IPS-15b (cell line): ENCODE measurements around the gene ITGB4.

Experiments used
- H3K27me3 ChIP-seq: one replicate; pipeline ENCODE4 v1.6.1; 2013; ENCODE audit warnings: low read length; ENCODE audit not compliant: control insufficient read depth, insufficient read depth
- H3K36me3 ChIP-seq: one replicate; pipeline ENCODE4 v1.6.1; 2013; ENCODE audit warnings: low read length; ENCODE audit not compliant: control insufficient read depth, insufficient read depth
- H3K4me1 ChIP-seq: one replicate; pipeline ENCODE4 v1.6.1; 2013; ENCODE audit warnings: mild to moderate bottlenecking, low read length; ENCODE audit not compliant: control insufficient read depth, insufficient read depth
- H3K4me3 ChIP-seq: one replicate; pipeline ENCODE4 v1.5.1; 2013; ENCODE audit warnings: low read depth, low read length
- H3K9ac ChIP-seq: one replicate; pipeline ENCODE4 v1.6.1; 2013; ENCODE audit warnings: low read depth, mild to moderate bottlenecking, low read length
- H3K9me3 ChIP-seq: one replicate; pipeline ENCODE4 v1.6.1; 2013; ENCODE audit warnings: mild to moderate bottlenecking, low read length; ENCODE audit not compliant: control insufficient read depth, insufficient read depth

The ITGB4 gene

DNA sequence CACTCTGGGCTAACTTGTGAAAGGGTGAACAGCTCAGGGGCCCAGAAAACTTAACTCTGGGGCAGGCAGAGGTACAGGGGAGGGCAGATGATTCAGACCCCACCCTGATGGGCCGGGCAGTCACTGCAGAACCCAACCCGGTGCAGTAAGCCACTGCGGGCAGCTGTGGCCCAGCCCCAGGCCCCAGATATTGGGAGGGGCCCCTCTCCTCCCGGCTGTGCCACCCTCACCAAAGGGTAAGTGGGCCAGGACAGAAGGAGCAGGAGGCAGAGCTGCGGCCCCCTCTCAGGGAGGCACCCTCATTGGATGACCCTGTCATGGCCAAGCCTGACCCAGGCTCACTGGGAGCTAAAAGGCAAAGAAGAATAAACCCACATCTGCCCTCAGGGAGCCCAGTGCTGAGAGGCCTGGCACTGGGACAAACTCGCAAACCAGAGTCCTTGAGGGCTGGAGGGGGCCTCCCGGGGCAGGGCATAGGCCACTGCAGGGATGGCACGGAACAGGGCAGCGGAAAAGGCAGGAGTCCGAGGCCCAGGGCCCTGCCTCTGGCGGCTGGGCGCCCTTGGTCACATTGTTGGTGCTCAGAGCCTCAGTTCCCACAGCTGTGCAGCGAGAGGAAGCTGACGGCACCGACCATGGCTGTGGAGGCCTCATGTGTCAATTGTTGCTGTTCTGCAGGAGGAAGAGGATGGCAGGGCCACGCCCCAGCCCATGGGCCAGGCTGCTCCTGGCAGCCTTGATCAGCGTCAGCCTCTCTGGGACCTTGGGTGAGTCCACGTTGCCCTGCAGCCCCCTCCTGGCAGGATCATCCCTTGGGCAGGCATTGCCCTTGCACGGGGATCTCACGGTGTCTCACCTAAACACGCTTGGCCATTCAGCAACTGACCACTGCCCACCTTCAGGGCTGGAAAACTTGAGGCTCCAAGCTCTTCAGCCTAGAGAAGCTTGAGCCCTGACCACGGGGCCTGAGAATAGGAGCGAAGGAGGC is 3.1 kb downstream of the ITGB4 start:
- H3K9ac ChIP-seq = no peak overlapping the region
- H3K9me3 ChIP-seq = no peaks in the 10 kb centered on the region
- H3K36me3 ChIP-seq = no peaks in the 10 kb centered on the region
- peaks cover 18% of the 10 kb centered on the region for H3K27me3 ChIP-seq
- H3K4me3 ChIP-seq = no peak overlapping the region
- H3K4me1 ChIP-seq = no peaks in the 10 kb centered on the region

DNA sequence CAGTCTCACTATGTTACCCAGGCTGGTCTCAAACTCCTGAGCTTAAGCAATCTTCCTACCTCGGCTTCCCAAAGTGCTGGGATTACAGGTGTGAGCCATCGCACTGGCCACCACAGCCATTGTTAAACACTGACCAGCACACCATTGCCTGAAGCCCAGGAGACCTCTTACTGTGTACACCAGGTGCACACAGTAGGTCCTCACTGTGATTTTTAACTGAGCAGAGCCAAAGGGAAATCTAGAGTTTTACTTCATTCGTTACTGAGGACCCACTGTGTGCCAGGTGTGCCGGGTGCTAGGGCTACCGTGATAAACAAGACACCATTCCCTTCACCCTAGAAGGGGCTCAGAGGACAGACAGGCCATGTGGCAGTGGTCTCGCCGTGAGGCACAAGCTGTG is 4.2 kb downstream of the ITGB4 start:
- H3K4me1 ChIP-seq = no peaks in the 10 kb centered on the region
- no peak overlapping the region for H3K9ac ChIP-seq
- H3K36me3 ChIP-seq = no peaks in the 10 kb centered on the region
- peaks cover 7% of the 10 kb centered on the region for H3K27me3 ChIP-seq
- H3K9me3 ChIP-seq = no peaks in the 10 kb centered on the region
- H3K4me3 ChIP-seq = no peak overlapping the region

DNA sequence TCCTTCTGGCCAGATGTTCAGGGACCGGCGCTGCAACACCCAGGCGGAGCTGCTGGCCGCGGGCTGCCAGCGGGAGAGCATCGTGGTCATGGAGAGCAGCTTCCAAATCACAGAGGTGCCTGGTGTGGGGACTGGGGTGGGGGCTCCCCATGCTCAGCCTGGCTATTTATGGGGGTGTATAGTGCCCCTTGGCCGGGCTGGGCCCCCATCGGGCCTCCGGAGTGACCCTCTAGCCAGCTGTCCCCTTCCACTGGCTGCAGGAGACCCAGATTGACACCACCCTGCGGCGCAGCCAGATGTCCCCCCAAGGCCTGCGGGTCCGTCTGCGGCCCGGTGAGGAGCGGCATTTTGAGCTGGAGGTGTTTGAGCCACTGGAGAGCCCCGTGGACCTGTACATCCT is 6.1 kb downstream of the ITGB4 start:
- no peaks in the 10 kb centered on the region for H3K36me3 ChIP-seq

DNA sequence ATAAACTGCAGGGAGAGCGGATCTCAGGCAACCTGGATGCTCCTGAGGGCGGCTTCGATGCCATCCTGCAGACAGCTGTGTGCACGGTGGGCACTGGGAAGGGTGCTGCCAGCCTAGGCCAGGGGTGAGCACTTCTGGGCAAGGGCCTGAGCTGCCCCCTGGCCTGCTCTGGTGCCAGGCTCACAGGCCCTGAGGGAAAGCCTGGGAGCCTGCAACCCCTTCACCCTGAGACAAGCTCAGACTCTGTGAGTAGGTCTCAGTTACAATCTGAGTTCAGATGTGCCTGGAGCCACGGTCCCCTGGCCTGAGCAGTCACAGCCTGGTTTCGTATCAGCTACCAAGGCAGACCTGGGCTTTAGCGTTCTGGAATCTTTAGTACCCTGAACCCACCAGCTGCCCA is 8.1 kb downstream of the ITGB4 start:
- Histone ChIP-seq H3K9me3 (no peaks in the 10 kb centered on the region), H3K36me3 (no peaks in the 10 kb centered on the region), H3K4me3 (no peak overlapping the region), H3K9ac (no peak overlapping the region), H3K27me3 (no peaks in the 10 kb centered on the region), H3K4me1 (no peaks in the 10 kb centered on the region)

More for the DNA sequence above, 6.1 kb downstream of the ITGB4 start:
- H3K9me3 ChIP-seq = no peaks in the 10 kb centered on the region
- no peak overlapping the region for H3K9ac ChIP-seq
- H3K4me3 ChIP-seq = no peak overlapping the region
- H3K27me3 ChIP-seq = no peaks in the 10 kb centered on the region
- no peaks in the 10 kb centered on the region for H3K4me1 ChIP-seq

DNA sequence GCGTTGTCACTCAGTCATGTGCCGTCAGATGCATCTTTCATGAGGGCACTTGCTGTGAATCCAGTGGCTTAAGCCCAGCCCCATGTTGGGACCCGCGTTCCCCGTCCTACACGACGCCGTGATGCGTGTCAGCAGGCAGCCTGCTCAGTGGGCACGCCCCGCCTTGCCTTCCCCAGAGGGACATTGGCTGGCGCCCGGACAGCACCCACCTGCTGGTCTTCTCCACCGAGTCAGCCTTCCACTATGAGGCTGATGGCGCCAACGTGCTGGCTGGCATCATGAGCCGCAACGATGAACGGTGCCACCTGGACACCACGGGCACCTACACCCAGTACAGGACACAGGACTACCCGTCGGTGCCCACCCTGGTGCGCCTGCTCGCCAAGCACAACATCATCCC is 8.8 kb downstream of the ITGB4 start:
- Histone ChIP-seq H3K4me3 (no peak overlapping the region), H3K27me3 (no peaks in the 10 kb centered on the region), H3K4me1 (no peaks in the 10 kb centered on the region), H3K9me3 (no peaks in the 10 kb centered on the region), H3K36me3 (no peaks in the 10 kb centered on the region), H3K9ac (no peak overlapping the region)

DNA sequence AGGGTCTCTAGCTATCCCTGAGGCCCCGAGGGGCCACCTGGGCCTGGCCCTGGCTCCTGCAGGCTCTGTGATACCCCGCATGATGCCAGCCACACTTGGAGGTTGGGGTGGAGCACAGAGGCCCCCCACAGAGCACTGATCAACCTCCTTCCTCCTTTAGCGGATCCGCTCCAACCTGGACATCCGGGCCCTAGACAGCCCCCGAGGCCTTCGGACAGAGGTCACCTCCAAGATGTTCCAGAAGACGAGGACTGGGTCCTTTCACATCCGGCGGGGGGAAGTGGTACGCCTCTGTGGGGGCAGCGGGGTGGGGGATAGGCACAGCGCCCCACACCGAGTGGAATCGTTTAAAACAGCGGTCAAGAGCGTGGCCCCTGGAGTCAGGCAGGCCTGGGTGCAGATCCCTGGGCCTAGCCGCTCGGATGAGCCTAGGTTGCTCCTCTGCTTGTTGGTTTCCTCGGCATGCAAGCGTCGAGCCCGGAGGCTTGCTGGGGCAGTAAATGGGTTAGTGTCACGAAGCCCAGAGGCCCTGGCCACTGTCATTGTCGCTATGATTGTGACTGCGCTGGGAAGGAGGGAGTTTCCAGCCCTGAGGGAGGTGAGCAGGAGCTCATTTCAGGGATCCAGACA is 9.9 kb downstream of the ITGB4 start:
- H3K4me3 ChIP-seq = no peak overlapping the region
- H3K4me1 ChIP-seq = no peaks in the 10 kb centered on the region
- no peak overlapping the region for H3K9ac ChIP-seq
- no peaks in the 10 kb centered on the region for H3K9me3 ChIP-seq
- no peaks in the 10 kb centered on the region for H3K36me3 ChIP-seq
- no peaks in the 10 kb centered on the region for H3K27me3 ChIP-seq

DNA sequence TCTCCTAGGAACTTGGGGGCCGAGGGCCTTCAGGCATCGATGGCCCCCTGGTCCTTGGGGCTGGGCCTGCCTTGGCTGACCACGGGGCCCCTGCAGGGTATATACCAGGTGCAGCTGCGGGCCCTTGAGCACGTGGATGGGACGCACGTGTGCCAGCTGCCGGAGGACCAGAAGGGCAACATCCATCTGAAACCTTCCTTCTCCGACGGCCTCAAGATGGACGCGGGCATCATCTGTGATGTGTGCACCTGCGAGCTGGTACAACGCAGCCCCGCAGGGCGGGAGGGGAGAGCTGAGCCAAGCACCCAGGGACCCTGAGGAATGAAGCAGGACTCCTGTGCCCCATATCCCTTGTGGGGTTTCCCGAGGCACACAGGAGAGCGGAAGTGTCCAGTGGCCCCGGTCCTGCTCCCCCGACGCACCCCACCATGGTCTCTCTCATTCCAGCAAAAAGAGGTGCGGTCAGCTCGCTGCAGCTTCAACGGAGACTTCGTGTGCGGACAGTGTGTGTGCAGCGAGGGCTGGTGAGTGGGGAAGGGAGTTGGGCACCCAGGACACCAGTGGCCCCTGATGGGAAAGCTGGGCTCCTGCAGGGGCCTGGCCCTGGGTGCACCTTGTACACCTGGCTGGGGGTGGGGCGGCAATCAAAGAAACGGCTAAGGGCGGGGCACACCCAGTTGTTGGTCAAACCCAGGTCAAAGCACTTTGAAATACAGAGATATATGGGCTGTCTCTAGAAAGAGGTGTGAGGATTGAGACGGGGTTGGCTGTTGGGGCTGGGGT is 10.6 kb downstream of the ITGB4 start:
- Histone ChIP-seq H3K36me3 (no peaks in the 10 kb centered on the region), H3K9ac (no peak overlapping the region), H3K9me3 (no peaks in the 10 kb centered on the region), H3K4me3 (no peak overlapping the region), H3K4me1 (no peaks in the 10 kb centered on the region), H3K27me3 (no peaks in the 10 kb centered on the region)

DNA sequence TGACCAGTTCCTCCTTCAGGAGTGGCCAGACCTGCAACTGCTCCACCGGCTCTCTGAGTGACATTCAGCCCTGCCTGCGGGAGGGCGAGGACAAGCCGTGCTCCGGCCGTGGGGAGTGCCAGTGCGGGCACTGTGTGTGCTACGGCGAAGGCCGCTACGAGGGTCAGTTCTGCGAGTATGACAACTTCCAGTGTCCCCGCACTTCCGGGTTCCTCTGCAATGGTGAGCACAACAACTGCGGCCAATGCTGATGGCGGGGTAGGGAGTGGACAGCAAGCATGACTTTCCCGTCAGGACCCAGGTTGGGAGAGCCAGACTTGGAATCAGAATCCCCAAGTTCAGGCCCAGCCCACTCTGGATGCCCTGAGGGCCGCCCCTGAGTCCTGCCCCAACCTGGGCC is 12.2 kb downstream of the ITGB4 start:
- Histone ChIP-seq H3K9me3 (no peaks in the 10 kb centered on the region), H3K27me3 (no peaks in the 10 kb centered on the region), H3K9ac (no peak overlapping the region), H3K4me1 (no peaks in the 10 kb centered on the region), H3K36me3 (no peaks in the 10 kb centered on the region), H3K4me3 (no peak overlapping the region)

DNA sequence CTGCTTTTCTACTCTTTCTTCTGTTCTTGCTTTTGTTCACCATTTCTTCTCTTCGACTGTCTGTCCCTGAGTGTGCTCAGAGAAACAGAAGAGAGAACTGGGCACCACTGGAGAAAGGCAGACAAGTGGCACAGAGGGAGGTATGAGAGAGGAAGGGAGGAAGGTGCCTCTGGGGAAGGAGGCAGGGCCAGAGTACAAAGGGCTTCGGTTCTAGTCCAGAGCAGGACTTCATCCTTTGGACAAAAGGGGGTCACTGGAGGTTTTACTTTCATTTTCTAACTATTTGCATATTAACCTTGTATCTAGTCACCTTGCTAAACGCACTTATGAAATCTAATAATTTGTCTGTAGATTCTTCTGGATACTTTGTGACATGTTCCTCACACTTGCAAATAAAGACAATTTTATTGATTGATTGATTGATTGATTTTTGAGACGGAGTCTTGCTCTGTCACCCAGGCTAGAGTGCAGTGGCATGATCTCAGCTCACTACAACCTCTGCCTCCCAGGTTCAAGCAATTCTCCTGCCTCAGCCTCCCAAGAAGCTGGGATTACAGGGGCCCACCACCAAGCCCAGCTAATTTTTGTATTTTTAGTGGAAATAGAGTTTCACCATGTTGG is 13.5 kb downstream of the ITGB4 start:
- Histone ChIP-seq H3K4me3 (no peak overlapping the region), H3K9ac (no peak overlapping the region), H3K4me1 (no peaks in the 10 kb centered on the region), H3K27me3 (no peaks in the 10 kb centered on the region), H3K9me3 (no peaks in the 10 kb centered on the region), H3K36me3 (no peaks in the 10 kb centered on the region)

DNA sequence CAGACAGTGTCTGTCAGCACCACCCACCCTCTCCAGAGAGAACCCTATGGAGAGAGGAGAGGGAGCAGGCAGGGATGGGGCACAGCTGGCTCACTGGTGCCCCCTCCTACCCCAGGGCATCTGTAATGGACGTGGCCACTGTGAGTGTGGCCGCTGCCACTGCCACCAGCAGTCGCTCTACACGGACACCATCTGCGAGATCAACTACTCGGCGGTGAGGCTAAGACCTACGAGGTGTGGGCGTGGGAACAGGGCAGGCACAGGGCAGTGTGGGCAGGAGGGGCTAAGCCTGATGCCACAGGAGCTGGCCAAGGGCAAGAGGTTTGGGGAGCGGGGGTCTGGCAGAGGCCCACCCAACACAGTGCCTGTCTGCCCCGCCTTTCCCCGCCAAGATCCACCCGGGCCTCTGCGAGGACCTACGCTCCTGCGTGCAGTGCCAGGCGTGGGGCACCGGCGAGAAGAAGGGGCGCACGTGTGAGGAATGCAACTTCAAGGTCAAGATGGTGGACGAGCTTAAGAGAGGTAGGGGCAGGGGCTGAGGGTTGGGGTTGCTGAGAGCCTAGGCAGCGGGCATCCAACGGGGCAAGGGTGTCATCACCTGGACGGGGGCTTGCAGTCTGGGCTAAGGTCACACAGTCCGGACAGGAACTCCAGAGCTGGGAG is 15.0 kb downstream of the ITGB4 start:
- no peaks in the 10 kb centered on the region for H3K4me1 ChIP-seq
- no peak overlapping the region for H3K9ac ChIP-seq

More for the DNA sequence above, 15.0 kb downstream of the ITGB4 start:
- no peaks in the 10 kb centered on the region for H3K9me3 ChIP-seq
- H3K36me3 ChIP-seq = no peaks in the 10 kb centered on the region
- no peaks in the 10 kb centered on the region for H3K27me3 ChIP-seq
- H3K4me3 ChIP-seq = no peak overlapping the region
